ENCODE results near the gene ZNF17. TPM values are rescaled to one million over a fixed set of nuclear protein-coding genes. Genes with fewer than 3 reads are reported as not detected.

Gene ZNF17
- total RNA-seq, 1 donor from 2014 or later = 12.7 TPM

GRCh38 chr19:57421037-57421436, 10.1 kb downstream of the ZNF17 start:
- Mint-ChIP-seq H3K4me1 (ENCODE audit: unreplicated experiment) (no peaks in the 10 kb centered on the region), H3K27me3 (ENCODE audit: unreplicated experiment) (no peaks in the 10 kb centered on the region), H3K9me3 (ENCODE audit: unreplicated experiment) (peaks cover 22% of the 10 kb centered on the region), H3K36me3 (ENCODE audit: unreplicated experiment) (peaks cover 58% of the 10 kb centered on the region), H3K4me3 (ENCODE audit: unreplicated experiment) (no peak overlapping the region), H3K27ac (ENCODE audit: unreplicated experiment) (no peak overlapping the region)
- TF ChIP-seq, protein P1, sequence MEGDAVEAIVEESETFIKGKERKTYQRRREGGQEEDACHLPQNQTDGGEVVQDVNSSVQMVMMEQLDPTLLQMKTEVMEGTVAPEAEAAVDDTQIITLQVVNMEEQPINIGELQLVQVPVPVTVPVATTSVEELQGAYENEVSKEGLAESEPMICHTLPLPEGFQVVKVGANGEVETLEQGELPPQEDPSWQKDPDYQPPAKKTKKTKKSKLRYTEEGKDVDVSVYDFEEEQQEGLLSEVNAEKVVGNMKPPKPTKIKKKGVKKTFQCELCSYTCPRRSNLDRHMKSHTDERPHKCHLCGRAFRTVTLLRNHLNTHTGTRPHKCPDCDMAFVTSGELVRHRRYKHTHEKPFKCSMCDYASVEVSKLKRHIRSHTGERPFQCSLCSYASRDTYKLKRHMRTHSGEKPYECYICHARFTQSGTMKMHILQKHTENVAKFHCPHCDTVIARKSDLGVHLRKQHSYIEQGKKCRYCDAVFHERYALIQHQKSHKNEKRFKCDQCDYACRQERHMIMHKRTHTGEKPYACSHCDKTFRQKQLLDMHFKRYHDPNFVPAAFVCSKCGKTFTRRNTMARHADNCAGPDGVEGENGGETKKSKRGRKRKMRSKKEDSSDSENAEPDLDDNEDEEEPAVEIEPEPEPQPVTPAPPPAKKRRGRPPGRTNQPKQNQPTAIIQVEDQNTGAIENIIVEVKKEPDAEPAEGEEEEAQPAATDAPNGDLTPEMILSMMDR (IDR thresholded peaks at IDR 0.05) = no peak
- DNase-seq (ENCODE audit: extremely low spot score, unreplicated experiment) = no peak

DNA sequence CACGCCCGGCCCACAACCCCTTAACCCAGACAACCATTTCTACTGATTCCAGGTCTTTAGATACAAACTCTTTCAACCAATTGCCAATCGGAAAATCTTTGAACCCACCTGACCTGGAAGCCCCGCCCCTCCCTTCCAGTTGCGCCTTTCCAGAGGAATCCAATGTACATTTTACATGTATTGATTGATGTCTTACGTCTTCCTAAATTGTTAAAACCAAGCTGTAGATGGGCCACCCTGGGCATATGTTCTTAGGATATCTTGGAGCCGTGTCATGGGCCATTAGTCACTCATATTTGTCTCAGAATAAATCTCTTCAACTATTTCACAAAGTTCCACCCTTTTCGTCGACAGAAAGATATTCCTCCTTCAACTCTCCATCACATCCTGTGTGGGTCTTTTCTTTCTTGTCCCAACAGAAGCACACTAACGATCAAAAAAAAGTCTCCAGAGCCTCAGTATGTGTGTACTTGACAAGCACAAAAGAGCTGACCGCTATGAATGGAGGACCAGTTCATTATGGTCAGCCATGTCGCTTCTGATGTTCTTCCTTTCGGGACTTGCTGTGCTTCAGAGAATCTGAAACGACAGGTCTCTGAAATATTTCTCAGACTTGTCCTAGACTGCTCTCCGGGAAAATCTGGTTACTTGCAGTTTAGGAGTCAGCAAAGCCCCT, 23.6 kb downstream of the ZNF17 start:
- no peak for DNase-seq (ENCODE audit: extremely low spot score, unreplicated experiment)
- H3K36me3 Mint-ChIP-seq (ENCODE audit: unreplicated experiment) = peaks cover 19% of the 10 kb centered on the region
- H3K27ac Mint-ChIP-seq (ENCODE audit: unreplicated experiment) = peak overlapping the region; percentile 79
- peaks cover 6% of the 10 kb centered on the region for H3K9me3 Mint-ChIP-seq (ENCODE audit: unreplicated experiment)
- peak overlapping the region; percentile 96 for H3K4me3 Mint-ChIP-seq (ENCODE audit: unreplicated experiment)
- TF ChIP-seq, protein P1 (IDR thresholded peaks at IDR 0.05) = no peak
- H3K4me1 Mint-ChIP-seq (ENCODE audit: unreplicated experiment) = peaks cover 20% of the 10 kb centered on the region
- no peaks in the 10 kb centered on the region for H3K27me3 Mint-ChIP-seq (ENCODE audit: unreplicated experiment)

- Mint-ChIP-seq H3K9me3 (ENCODE audit: unreplicated experiment) (peaks cover 13% of the 10 kb centered on the region), H3K4me1 (ENCODE audit: unreplicated experiment) (peaks cover 20% of the 10 kb centered on the region), H3K4me3 (ENCODE audit: unreplicated experiment) (peak within 1 kb of the TSS; percentile 96), H3K27me3 (ENCODE audit: unreplicated experiment) (no peaks in the 10 kb centered on the region), H3K36me3 (ENCODE audit: unreplicated experiment) (peaks cover 26% of the 10 kb centered on the region), H3K27ac (ENCODE audit: unreplicated experiment) (peak within 1 kb of the TSS; percentile 79)
- DNase-seq (ENCODE audit: extremely low spot score, unreplicated experiment) = peak; percentile 98
- TF ChIP-seq, protein P1 (IDR thresholded peaks at IDR 0.05) = no peak
Measured at GRCh38 chr19:57435062-57435978, 24.4 kb downstream of the ZNF17 start, which contains the start of gene ZNF749. Gene ZNF749, plus strand, starts transcription at chr19:57435325. Its CDS starts 254 bp downstream, at chr19:57435579.

GRCh38 chr19:57436417-57436816, 25.5 kb downstream of the ZNF17 start:
- DNase-seq (ENCODE audit: extremely low spot score, unreplicated experiment) = no peak
- peak overlapping the region; percentile 96 for H3K4me3 Mint-ChIP-seq (ENCODE audit: unreplicated experiment)
- H3K4me1 Mint-ChIP-seq (ENCODE audit: unreplicated experiment) = peaks cover 20% of the 10 kb centered on the region
- H3K36me3 Mint-ChIP-seq (ENCODE audit: unreplicated experiment) = peaks cover 33% of the 10 kb centered on the region
- TF ChIP-seq, protein P1 (IDR thresholded peaks at IDR 0.05) = no peak
- H3K27ac Mint-ChIP-seq (ENCODE audit: unreplicated experiment) = peak overlapping the region; percentile 79
- no peaks in the 10 kb centered on the region for H3K27me3 Mint-ChIP-seq (ENCODE audit: unreplicated experiment)
- peaks cover 21% of the 10 kb centered on the region for H3K9me3 Mint-ChIP-seq (ENCODE audit: unreplicated experiment)

GRCh38 chr19:57437931-57438330, 27.0 kb downstream of the ZNF17 start:
- Mint-ChIP-seq H3K27ac (ENCODE audit: unreplicated experiment) (no peak overlapping the region), H3K4me1 (ENCODE audit: unreplicated experiment) (peaks cover 20% of the 10 kb centered on the region), H3K36me3 (ENCODE audit: unreplicated experiment) (peaks cover 42% of the 10 kb centered on the region), H3K27me3 (ENCODE audit: unreplicated experiment) (no peaks in the 10 kb centered on the region), H3K9me3 (ENCODE audit: unreplicated experiment) (peaks cover 36% of the 10 kb centered on the region), H3K4me3 (ENCODE audit: unreplicated experiment) (no peak overlapping the region)
- TF ChIP-seq, protein P1 (IDR thresholded peaks at IDR 0.05) = no peak
- peak; percentile 32 for DNase-seq (ENCODE audit: extremely low spot score, unreplicated experiment)

Data from osteocyte (in vitro differentiated cells).